GM21367 (cell line): ENCODE results near the gene ANGPTL7.
"Not testable (repeated sequence)": the region's sequence is repeated elsewhere in the genome, so short reads cannot be mapped to it uniquely, and the experiment has no call there.

Source experiments
- ATAC-seq: cut with Tn5 transposase; IDR thresholded peaks from one replicate; pipeline ENCODE4 v1.9.1; 2021; ENCODE audit not compliant: unreplicated experiment

The ANGPTL7 gene

GRCh38 chr1:11168731-11169130 lies 20.4 kb upstream of the ANGPTL7 start:
- no peak for ATAC-seq

- no peak for ATAC-seq
These were observed 20.0 kb upstream of the ANGPTL7 start for GRCh38 chr1:11169202-11169601.

DNA sequence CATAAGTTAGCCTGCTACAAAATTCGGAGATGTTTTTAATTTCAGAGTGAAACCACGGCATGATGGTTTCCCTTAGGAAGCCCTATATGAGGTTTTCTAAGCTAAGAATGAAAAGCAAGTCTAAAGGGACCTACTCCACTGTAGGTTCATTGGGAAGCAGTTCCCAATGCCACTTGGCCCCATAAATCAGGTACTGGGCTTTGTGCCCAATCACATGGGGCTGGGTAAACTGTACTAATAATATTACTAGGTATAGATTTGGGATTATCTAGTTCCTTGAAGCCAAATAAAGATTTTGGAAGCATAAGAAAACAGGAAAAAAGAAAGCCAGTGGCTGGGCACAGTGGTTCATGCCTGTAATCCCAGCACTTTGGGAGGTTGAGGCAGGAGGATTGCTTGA lies 19.1 kb upstream of the ANGPTL7 start:
- ATAC-seq, result no peak

GRCh38 chr1:11174261-11174942 lies 14.8 kb upstream of the ANGPTL7 start:
- ATAC-seq, result no peak

- ATAC-seq, result no peak
These were observed 13.7 kb upstream of the ANGPTL7 start for GRCh38 chr1:11175461-11175860.

DNA sequence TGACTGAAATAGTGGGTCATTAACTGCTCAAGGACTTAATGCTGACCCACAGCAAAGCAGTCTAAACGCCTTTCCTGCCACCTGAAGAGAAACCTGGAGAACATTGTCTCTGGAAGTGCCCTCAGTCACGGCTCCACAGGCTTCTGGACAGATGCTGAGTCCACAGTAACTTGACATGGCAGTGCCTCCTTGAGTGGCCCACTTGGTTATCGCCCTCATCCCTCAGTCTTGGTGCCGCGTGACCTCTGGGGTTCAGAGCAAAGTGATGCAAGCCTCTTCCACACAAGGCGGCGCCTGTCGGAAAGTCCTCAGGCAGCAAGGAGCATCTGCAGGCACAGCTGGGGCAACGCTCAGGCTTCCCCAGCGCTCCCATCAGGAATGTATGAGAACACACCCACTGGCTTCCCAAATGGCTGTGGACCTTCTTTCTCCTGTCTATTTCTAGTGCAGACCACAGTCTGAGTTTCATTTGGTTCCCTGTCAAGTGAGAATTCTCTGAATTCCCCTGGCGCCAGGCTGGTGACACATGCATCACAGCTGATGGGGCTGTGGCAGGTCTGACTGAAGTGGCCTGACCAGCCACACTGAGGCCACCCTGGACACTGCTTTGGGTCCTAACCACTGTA lies 13.0 kb upstream of the ANGPTL7 start:
- no peak for ATAC-seq

DNA sequence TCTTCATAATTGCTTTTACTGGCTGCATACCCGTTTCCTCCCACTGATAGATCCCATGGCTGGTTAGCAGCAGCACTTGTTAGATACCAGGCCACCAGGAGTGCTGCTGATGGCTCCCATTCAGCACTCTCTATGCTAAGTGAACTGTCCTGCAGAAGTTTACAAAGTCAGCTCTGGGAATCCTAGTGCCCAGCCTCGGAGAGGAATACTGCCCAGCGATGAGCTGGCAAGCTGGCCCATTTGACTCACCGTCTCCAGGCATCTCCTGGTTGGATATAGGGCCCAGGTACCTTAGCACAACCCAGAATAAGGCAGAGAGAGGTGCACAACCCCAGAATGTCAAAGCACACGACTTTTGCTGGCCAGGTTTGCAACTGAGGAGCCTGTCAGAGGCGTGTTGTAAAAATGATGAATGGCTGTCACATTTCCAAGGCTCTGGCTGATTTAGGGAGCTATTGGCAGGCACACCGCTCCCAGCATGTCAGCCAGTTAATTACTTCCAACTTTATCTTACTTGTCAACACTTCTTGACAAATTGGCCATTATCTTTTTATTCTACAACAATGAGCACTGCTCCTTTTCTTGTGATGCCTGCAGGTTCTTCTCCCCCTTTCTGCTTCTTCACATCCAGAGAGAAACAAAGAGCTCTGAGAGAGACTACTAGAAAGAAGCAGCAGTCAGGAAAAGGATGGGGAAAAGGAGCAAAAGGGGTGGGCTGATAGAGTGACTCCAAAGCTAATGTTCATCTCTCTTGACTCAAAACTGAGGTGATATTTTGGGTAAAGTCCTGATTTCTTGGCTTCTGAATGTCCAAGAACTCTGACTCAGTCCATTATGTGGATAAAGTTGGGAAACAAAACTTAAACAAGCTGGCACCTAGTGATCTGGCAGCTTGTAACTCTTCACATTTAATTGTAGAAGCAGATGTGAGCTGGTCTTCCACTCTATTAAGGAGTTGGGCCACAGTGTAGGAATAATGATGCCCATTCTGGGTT lies 10.8 kb upstream of the ANGPTL7 start:
- ATAC-seq, result no peak

DNA sequence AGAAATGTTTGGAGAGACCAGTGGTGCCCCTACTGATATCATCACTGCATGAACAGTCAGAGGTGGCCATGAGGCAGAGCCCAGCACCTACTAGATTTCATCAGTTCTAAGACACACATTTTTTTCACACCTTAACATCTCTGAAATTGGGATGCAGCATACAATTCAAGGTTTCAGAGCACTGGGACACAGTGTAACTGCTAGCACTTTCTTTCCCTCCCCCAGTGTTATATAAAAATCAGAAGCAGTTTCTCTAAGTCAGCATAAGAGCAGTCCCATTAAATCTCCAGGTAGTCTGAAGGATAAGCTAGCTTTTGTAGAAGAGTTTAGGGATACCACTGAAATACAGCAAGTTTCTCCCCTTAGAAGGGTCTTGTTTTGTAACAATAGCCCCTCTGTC lies 10.0 kb upstream of the ANGPTL7 start:
- no peak for ATAC-seq

- ATAC-seq, result not testable (repeated sequence)
These were observed 9.4 kb upstream of the ANGPTL7 start for GRCh38 chr1:11179749-11180148.

DNA sequence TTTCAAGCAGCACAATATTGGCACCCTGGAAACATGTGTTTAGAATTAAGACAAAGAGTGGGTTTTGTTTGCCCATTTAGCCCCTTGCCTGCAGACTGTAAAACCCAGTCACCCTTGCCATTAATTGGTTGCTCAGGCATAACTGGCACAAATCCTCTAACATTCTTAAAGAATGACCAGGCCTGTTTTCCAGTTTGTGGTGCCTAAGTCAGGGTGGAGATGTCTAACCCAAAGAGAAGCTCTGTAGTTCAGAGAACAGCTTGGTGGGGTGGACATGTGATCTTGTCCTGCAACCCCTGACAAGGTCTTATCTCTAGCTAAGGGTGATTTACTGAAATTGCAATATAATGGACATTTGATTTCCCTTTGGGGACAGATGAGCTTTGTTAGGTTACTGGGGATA lies 8.8 kb upstream of the ANGPTL7 start:
- ATAC-seq, result no peak

DNA sequence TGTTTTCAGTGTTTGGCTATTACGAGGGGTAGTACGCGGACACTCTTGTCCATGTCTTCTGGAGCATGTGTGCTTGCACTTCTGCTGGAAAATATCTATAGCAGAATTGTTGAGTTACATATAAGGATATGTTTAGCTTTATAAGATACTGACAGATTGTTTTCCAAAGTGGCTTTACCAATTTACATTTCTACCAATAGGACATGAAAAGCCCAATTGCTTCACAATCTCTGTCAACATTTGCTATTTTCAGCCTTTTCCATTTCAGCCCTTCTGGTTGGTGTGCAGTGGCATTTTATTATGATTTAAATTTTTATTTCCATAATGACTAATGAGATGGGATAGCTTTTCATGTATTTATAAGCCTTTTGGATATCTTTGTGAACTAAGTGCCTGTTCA lies 6.3 kb upstream of the ANGPTL7 start:
- ATAC-seq, result no peak

DNA sequence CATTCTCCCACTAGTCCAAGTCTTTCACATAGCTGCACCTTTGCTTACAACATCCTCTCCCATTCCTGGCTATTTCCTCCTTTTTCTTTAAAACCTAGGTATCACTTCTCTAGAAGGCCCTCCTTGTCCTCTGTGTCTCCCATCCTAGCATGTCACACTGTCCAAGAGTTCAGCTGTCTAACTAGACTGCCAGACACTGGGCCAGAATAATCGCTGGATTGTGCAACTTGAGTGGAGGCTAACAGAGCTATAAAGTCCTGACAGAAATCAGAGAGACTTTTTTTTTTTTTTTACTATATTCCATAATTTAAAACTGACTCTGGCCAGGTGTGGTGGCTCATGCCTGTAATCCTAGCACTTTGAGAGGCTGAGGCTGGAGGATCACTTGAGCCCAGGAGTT lies 4.2 kb upstream of the ANGPTL7 start:
- no peak for ATAC-seq

DNA sequence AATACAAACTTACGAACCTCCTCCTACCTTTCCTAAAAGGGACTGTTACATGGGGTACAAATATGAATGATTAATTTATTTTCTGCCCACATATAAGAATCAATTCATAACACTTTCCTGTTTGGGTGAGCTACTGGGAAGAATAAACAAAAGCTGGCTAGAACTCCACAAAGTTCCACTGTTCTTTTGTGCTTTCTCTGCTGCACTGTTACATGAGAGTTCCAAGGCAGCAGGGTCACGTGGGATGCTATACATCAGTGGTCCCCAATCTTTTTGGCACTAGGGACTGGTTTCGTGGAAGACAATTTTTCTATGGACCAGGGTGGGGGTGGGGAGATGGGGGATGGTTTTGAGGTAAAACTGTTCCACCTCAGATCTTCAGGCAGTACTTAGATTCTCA lies 2.2 kb upstream of the ANGPTL7 start:
- ATAC-seq, result no peak

DNA sequence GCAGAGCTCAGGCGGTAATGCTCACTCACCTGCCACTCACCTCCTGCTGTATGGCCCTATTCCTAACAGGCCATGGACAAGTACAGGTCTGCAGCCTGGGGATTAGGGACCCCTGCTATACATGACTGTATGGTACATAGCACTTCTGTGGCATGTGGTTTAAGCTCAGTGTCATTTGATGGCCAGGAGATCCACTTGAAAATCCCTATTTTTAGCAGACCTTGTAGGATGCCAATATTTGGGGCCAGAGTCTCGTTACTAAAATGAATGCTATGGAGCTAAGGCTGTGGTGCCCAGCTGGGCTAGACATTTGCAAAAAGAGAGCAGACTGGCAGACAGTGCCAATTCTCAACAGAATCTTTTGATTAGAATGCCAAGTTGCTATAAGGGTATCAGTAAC lies 1.7 kb upstream of the ANGPTL7 start:
- ATAC-seq, result no peak

- no peak for ATAC-seq
These were observed 1.2 kb upstream of the ANGPTL7 start for GRCh38 chr1:11187931-11188330.

- ATAC-seq, result no peak
These were observed 774 bp upstream of the ANGPTL7 start for GRCh38 chr1:11188381-11188780.

DNA sequence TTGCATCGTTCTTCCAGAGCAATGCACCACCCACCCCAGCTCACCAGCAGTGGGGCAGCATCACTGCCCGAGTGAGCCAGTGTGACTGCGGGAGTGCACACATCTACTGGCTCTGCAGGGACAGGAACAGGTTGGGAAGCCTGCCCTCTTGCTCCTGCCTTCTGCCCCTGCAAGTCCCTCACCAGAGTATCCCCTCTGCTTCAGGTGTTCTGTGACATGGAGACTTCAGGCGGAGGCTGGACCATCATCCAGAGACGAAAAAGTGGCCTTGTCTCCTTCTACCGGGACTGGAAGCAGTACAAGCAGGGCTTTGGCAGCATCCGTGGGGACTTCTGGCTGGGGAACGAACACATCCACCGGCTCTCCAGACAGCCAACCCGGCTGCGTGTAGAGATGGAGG lies 4.2 kb downstream of the ANGPTL7 start:
- no peak for ATAC-seq

DNA sequence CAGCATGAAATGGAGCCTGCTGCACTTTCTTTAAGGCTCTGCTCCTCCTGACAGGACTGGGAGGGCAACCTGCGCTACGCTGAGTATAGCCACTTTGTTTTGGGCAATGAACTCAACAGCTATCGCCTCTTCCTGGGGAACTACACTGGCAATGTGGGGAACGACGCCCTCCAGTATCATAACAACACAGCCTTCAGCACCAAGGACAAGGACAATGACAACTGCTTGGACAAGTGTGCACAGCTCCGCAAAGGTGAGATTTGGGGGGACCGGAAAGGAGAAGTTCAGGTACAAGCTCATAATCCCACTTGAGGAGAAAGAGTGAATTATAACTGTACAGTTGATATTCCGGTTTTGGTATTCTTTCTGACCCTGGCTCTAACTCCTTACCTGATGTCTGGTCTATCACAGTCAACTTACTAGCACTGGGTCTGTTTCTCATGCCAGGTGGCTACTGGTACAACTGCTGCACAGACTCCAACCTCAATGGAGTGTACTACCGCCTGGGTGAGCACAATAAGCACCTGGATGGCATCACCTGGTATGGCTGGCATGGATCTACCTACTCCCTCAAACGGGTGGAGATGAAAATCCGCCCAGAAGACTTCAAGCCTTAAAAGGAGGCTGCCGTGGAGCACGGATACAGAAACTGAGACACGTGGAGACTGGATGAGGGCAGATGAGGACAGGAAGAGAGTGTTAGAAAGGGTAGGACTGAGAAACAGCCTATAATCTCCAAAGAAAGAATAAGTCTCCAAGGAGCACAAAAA lies 5.4 kb downstream of the ANGPTL7 start:
- ATAC-seq, result no peak

DNA sequence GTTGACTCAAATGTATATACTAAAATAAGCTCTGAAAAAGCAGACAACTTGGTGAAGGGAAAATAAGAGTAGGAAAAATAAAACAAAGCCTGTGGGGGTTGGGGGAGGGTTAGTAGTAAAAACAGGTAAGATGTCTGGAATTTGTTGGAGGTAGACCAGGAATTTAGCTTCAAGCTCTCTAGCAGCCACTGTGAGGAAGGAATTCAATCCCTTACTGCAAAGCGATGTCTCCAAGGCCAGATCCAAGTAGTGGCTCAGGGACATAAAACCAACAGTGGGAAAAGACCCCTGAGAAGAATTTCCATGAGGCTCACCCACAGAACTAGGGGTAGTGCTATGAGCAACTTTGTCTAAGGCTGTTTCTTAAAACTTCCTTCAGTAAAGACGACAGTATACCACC lies 7.8 kb downstream of the ANGPTL7 start:
- no peak for ATAC-seq

DNA sequence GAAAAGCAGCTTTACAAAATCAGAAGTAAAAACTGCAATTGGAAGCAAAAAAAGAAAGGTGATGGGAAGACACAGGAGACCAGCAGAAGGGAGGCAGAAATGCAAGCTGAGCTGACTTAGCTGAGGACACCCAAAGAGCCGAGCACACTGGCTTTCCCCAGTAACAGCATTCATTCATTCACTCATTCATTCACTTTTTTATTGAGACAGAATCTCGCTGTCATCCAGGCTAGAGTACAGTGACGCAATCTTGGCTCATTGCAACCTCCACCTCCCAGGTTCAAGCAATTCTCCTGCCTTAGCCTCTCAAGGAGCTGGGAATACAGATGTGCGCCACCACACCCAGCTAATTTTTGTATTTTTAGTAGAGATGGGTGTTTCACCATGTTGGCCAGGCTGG lies 8.2 kb downstream of the ANGPTL7 start:
- ATAC-seq, result no peak

DNA sequence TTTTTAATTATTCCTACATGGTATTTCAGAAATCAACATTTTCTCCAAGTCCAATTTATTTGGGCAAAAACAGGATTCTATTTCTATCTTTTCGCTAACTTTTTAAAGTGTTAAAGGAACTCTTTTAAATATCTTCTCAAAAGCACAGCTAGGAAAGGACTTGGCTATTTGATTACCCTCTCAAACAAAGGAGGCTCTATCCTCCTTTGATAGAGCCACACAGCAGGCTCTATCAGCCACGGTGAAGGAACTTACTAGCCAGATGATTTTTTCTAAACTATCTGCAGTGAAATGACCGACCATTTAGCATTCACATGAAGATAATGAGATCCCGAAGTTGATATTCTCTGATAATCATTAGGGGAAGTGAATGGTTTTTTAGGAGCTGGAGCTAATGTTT lies 9.1 kb downstream of the ANGPTL7 start:
- ATAC-seq, result no peak
